GM23248 (cell line): ENCODE data around the gene RPL5. TPM values are rescaled to one million over a fixed set of nuclear protein-coding genes. Genes with fewer than 3 reads are reported as not detected.

Experiments
- DNase-seq: peaks from one replicate; pipeline ENCODE4 v3.0.0-alpha.2; 2015
- H2AFZ ChIP-seq: fragments of 200-600 bp; sonication (generic); 2 replicates; pipeline ENCODE4 v1.6.1; 2016; ENCODE audit warnings: antibody characterized with exemption
- H3F3A ChIP-seq: fragments of 200-600 bp; sonication (generic); 2 replicates; pipeline ENCODE4 v1.6.1; 2016; ENCODE audit warnings: mild to moderate bottlenecking, antibody characterized with exemption, mixed run types; ENCODE audit not compliant: insufficient read depth
- H3K27ac ChIP-seq: fragments of 200-600 bp; sonication (generic); 2 replicates; pipeline ENCODE4 v1.5.1; 2016; ENCODE audit warnings: mild to moderate bottlenecking
- H3K27me3 ChIP-seq: fragments of 200-600 bp; sonication (generic); replicated peaks from 2 replicates; pipeline ENCODE4 v1.6.1; 2016; ENCODE audit warnings: mild to moderate bottlenecking; ENCODE audit not compliant: insufficient read depth
- H3K36me3 ChIP-seq: fragments of 200-600 bp; sonication (generic); 2 replicates; pipeline ENCODE4 v1.6.1; 2016; ENCODE audit warnings: low read depth, mild to moderate bottlenecking
- H3K4me1 ChIP-seq: fragments of 200-600 bp; sonication (generic); 2 replicates; pipeline ENCODE4 v1.6.1; 2016; ENCODE audit warnings: mild to moderate bottlenecking; ENCODE audit not compliant: insufficient read depth
- H3K4me2 ChIP-seq: fragments of 200-600 bp; sonication (generic); one replicate; pipeline ENCODE4 v1.6.1; 2016; ENCODE audit warnings: mild to moderate bottlenecking; ENCODE audit not compliant: unreplicated experiment
- H3K4me3 ChIP-seq: fragments of 200-600 bp; sonication (generic); 2 replicates; pipeline ENCODE4 v1.5.1; 2016; ENCODE audit warnings: mild to moderate bottlenecking
- H3K79me2 ChIP-seq: fragments of 200-600 bp; sonication (generic); 2 replicates; pipeline ENCODE4 v1.6.1; 2016; ENCODE audit warnings: mild to moderate bottlenecking; ENCODE audit not compliant: insufficient read depth
- H3K9ac ChIP-seq: fragments of 200-600 bp; sonication (generic); 2 replicates; pipeline ENCODE4 v1.6.1; 2016; ENCODE audit warnings: mild to moderate bottlenecking
- H3K9me2 ChIP-seq: fragments of 200-600 bp; sonication (generic); 2 replicates; pipeline ENCODE4 v1.6.1; 2016; ENCODE audit warnings: mixed run types, mild to moderate bottlenecking, moderate library complexity; ENCODE audit not compliant: insufficient read depth
- H3K9me3 ChIP-seq: fragments of 200-600 bp; sonication (generic); one replicate; pipeline ENCODE4 v1.6.1; 2017; ENCODE audit warnings: low read depth
- H4K20me1 ChIP-seq: fragments of 200-600 bp; sonication (generic); 2 replicates; pipeline ENCODE4 v1.6.0; 2016; ENCODE audit not compliant: insufficient read depth
- EZH2 ChIP-seq: fragments of 200-600 bp; sonication (generic); IDR thresholded peaks from 2 replicates; pipeline ENCODE4 v1.6.1; 2018; ENCODE audit warnings: antibody characterized with exemption, mild to moderate bottlenecking; ENCODE audit not compliant: insufficient read depth, poor library complexity, severe bottlenecking
- EZH2phosphoT487 ChIP-seq: fragments of 200-600 bp; sonication (generic); IDR thresholded peaks from 2 replicates; pipeline ENCODE4 v1.6.1; 2018; ENCODE audit warnings: antibody characterized with exemption, moderate library complexity, mild to moderate bottlenecking, low read depth; ENCODE audit not compliant: insufficient read depth
- WGBS, 2 experiments: methylation state at CpG; one replicate each; pipeline ENCODE4 v1.1.6; 2015 to 2017; ENCODE audit warnings: low lambda C conversion rate in 2 of 2, low coverage in 1 of 2; ENCODE audit errors: missing lambda C conversion rate in 2 of 2; 5-methylcytosine and 5-hydroxymethylcytosine counted together
- in situ Hi-C: fragments of 300-500 bp; cut with MboI; formaldehyde crosslinking; loops from 2 replicates; pipeline ENCODE4 v1.15.0; 2020
- polyA plus RNA-seq: library from polyadenylated mRNA; unstranded; fragments of >200 nt; fragmentation: Nextera tagmentation; extraction: Ambion mirVana; gene quantifications from 2 replicates; pipeline ENCODE4 v1.2.1, GENCODE V29; 2016
- small RNA-seq: library from RNA; depleted of rRNA; stranded (forward); fragments of <200 nt; gene quantifications from one replicate; pipeline ENCODE3, GENCODE V24; 2014; ENCODE audit warnings: low read depth, low replicate concordance
- total RNA-seq: library from RNA; depleted of rRNA; stranded (reverse); fragments of >200 nt; shearing (Covaris generic); gene quantifications from 2 replicates; pipeline ENCODE4 v1.2.3, GENCODE V29; 2014; rRNA removed

Gene RPL5
- total and polyA plus RNA-seq, 2 experiments from 2014 or later, result 750 to 1,075 TPM

GRCh38 chr1:92887465-92887864 lies 55.6 kb downstream of the RPL5 start:
- H4K20me1 ChIP-seq, result no peaks in the 10 kb centered on the region
- H3K79me2 ChIP-seq, result no peaks in the 10 kb centered on the region
- no peak overlapping the region for H3K4me3 ChIP-seq
- no peak overlapping the region for H3K4me2 ChIP-seq
- no peaks in the 10 kb centered on the region for H3K9me2 ChIP-seq
- H3K27me3 ChIP-seq, result no peaks in the 10 kb centered on the region
- TF ChIP-seq EZH2, result no peak
- TF ChIP-seq EZH2phosphoT487, result no peak
- H3K4me1 ChIP-seq, result no peaks in the 10 kb centered on the region
- no peaks in the 10 kb centered on the region for H3F3A ChIP-seq
- no peaks in the 10 kb centered on the region for H3K36me3 ChIP-seq
- WGBS, 2 experiments, result 94 to 97% methylated on average over 2 of the region's 2 CpGs
- no peak overlapping the region for H2AFZ ChIP-seq
- in situ Hi-C loops, result no loop called here
- no peak for DNase-seq
- no peak overlapping the region for H3K27ac ChIP-seq
- H3K9me3 ChIP-seq, result no peaks in the 10 kb centered on the region
- no peak overlapping the region for H3K9ac ChIP-seq

Small RNAs within 50 kb of the gene (small RNA-seq; reads per million reads assigned to genes)
- gene RF00432 (not detected), gene SNORA66 (0.19 reads per million), gene SNORD21 (not detected)

Other genes with a start within 250 kb of the RPL5 start
- gene EVI5, start 46.9 kb upstream of the RPL5 start, total RNA-seq, result 16.5 and 24.5 TPM in 2 replicates
- gene EVI5, start 46.9 kb upstream of the RPL5 start, polyA plus RNA-seq, result 18.7 and 20.0 TPM in 2 replicates
- gene DIPK1A, start 129.4 kb downstream of the RPL5 start, total RNA-seq, result 22.3 and 26.6 TPM in 2 replicates
- gene DIPK1A, start 129.4 kb downstream of the RPL5 start, polyA plus RNA-seq, result 49.6 and 51.6 TPM in 2 replicates
- gene MTF2, start 247.2 kb downstream of the RPL5 start, total RNA-seq, result 10.9 and 14.1 TPM in 2 replicates
- gene MTF2, start 247.2 kb downstream of the RPL5 start, polyA plus RNA-seq, result 17.6 and 21.4 TPM in 2 replicates